Gastroesophageal sphincter (tissue), 3 donors: Measurements from ENCODE around the gene FABP3.

ENCODE experiments used
- POLR2A ChIP-seq, 2 donors: fragments of 450-650 bp; IDR thresholded peaks; one replicate each; pipeline ENCODE4 v1.6.1; 2017; ENCODE audit warnings: antibody characterized with exemption in 2 of 2, mild to moderate bottlenecking in 2 of 2, moderate library complexity in 1 of 2
- POLR2AphosphoS5 ChIP-seq: sonication (generic); formaldehyde crosslinking; IDR thresholded peaks from one replicate; pipeline ENCODE4 v1.6.1; 2017; ENCODE audit warnings: antibody characterized with exemption
- TF ChIP-seq, protein P1 (sequence below), 4 experiments: fragments of 200-600 bp in 2 of 4; fragments of 450-650 bp in 2 of 4; sonication (generic) in 1 of 4; IDR thresholded peaks; one replicate each; pipeline ENCODE4 v1.5.1; 2017 to 2019; ENCODE audit warnings: antibody characterized with exemption in 4 of 4, mild to moderate bottlenecking in 2 of 4, moderate library complexity in 2 of 4

GRCh38 chr1:31364561-31365250 lies 8.2 kb downstream of the FABP3 start:
- TF ChIP-seq, protein P1, sequence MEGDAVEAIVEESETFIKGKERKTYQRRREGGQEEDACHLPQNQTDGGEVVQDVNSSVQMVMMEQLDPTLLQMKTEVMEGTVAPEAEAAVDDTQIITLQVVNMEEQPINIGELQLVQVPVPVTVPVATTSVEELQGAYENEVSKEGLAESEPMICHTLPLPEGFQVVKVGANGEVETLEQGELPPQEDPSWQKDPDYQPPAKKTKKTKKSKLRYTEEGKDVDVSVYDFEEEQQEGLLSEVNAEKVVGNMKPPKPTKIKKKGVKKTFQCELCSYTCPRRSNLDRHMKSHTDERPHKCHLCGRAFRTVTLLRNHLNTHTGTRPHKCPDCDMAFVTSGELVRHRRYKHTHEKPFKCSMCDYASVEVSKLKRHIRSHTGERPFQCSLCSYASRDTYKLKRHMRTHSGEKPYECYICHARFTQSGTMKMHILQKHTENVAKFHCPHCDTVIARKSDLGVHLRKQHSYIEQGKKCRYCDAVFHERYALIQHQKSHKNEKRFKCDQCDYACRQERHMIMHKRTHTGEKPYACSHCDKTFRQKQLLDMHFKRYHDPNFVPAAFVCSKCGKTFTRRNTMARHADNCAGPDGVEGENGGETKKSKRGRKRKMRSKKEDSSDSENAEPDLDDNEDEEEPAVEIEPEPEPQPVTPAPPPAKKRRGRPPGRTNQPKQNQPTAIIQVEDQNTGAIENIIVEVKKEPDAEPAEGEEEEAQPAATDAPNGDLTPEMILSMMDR (IDR thresholded peaks at IDR 0.05): no peak
- no peak for TF ChIP-seq POLR2AphosphoS5
- no peak for TF ChIP-seq POLR2A (IDR thresholded peaks at IDR 0.05)
